SK-N-MC (cell line): Measurements from ENCODE around the gene RELN.

Experiments used
- DNase-seq: peaks from one replicate; pipeline ENCODE4 v3.0.0-alpha.2; 2011; ENCODE audit warnings: low read depth, low spot score
- H3K27ac ChIP-seq: fragments of 200-600 bp; sonication (generic); 2 replicates; pipeline ENCODE4 v1.5.1; 2016; ENCODE audit warnings: mixed run types
- H3K36me3 ChIP-seq: fragments of 200-600 bp; sonication (generic); 2 replicates; pipeline ENCODE4 v1.6.1; 2017; ENCODE audit warnings: antibody characterized with exemption, low read length, mixed read lengths; ENCODE audit not compliant: insufficient read depth
- H3K4me3 ChIP-seq: fragments of 200-600 bp; sonication (generic); 2 replicates; pipeline ENCODE4 v1.5.1; 2016
- H3K9ac ChIP-seq: fragments of 200-600 bp; sonication (generic); 2 replicates; pipeline ENCODE4 v1.8.0; 2017; ENCODE audit warnings: mixed run types, mixed read lengths; ENCODE audit not compliant: insufficient read length
- H3K9me3 ChIP-seq: fragments of 200-600 bp; sonication (generic); 2 replicates; pipeline ENCODE4 v1.6.1; 2017; ENCODE audit warnings: low read depth, mild to moderate bottlenecking, antibody characterized with exemption, low read length, moderate library complexity, mixed read lengths
- EZH2 ChIP-seq: fragments of 200-600 bp; sonication (generic); IDR thresholded peaks from one replicate; pipeline ENCODE4 v1.6.1; 2017; ENCODE audit warnings: antibody characterized with exemption
- FOXP2 ChIP-seq: optimal IDR thresholded peaks from 2 replicates; pipeline ENCODE3; 2011; ENCODE audit warnings: mild to moderate bottlenecking, moderate library complexity; ENCODE audit not compliant: insufficient read depth; ENCODE audit errors: extremely low read length, control extremely low read depth
- POLR2AphosphoS5 ChIP-seq: IDR thresholded peaks from 2 replicates; pipeline ENCODE4 v1.6.1; 2012; ENCODE audit warnings: mild to moderate bottlenecking, low read depth, low read length, borderline replicate concordance

The RELN gene

GRCh38 chr7:103772171-103772773 is 217.2 kb downstream of the RELN start:
- no peak overlapping the region for H3K9ac ChIP-seq
- no peak overlapping the region for H3K27ac ChIP-seq
- H3K4me3 ChIP-seq, result no peak overlapping the region
- H3K9me3 ChIP-seq, result no peaks in the 10 kb centered on the region
- TF ChIP-seq FOXP2 (no peak), EZH2 (no peak), POLR2AphosphoS5 (no peak)
- no peaks in the 10 kb centered on the region for H3K36me3 ChIP-seq
- DNase-seq, result no peak

GRCh38 chr7:103771294-103771693 is 218.2 kb downstream of the RELN start:
- TF ChIP-seq EZH2 (no peak), FOXP2 (no peak), POLR2AphosphoS5 (no peak)

DNA sequence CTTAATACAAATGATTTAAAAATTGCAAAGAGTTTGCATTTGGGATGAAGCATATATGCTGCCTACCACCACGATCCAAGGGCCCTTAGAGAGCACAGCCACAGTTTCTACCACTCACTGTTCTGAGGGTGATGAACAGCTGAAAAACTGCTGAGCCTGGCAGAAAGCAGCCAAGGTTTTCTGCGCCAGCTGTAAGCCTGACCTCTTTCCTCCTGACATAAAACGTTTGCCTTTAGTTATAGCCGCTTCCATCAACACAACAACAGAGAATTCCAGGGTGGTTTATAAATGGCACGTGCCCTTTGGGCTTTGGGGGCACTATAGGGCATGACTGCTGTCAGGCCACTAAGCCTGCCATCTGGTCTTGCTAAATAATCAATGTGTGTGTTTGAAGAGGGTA is 222.8 kb downstream of the RELN start:
- no peak overlapping the region for H3K9ac ChIP-seq
- no peak overlapping the region for H3K4me3 ChIP-seq
- H3K9me3 ChIP-seq, result no peaks in the 10 kb centered on the region
- no peak for DNase-seq
- TF ChIP-seq POLR2AphosphoS5, result no peak
- H3K27ac ChIP-seq, result no peak overlapping the region
- no peaks in the 10 kb centered on the region for H3K36me3 ChIP-seq

More at GRCh38 chr7:103771294-103771693, 218.2 kb downstream of the RELN start:
- H3K9me3 ChIP-seq, result no peaks in the 10 kb centered on the region
- H3K27ac ChIP-seq, result no peak overlapping the region
- no peak for DNase-seq
- H3K9ac ChIP-seq, result no peak overlapping the region
- H3K4me3 ChIP-seq, result no peak overlapping the region
- H3K36me3 ChIP-seq, result no peaks in the 10 kb centered on the region

GRCh38 chr7:103765901-103766300 is 223.6 kb downstream of the RELN start:
- DNase-seq, result no peak
- no peak overlapping the region for H3K27ac ChIP-seq
- no peaks in the 10 kb centered on the region for H3K9me3 ChIP-seq
- no peak overlapping the region for H3K4me3 ChIP-seq
- no peak overlapping the region for H3K9ac ChIP-seq
- H3K36me3 ChIP-seq, result no peaks in the 10 kb centered on the region
- TF ChIP-seq EZH2, result no peak
- no peak for TF ChIP-seq POLR2AphosphoS5

GRCh38 chr7:103764901-103765300 is 224.6 kb downstream of the RELN start:
- no peak for DNase-seq
- no peak overlapping the region for H3K9ac ChIP-seq
- TF ChIP-seq FOXP2, result no peak
- no peak for TF ChIP-seq EZH2
- TF ChIP-seq POLR2AphosphoS5, result no peak

DNA sequence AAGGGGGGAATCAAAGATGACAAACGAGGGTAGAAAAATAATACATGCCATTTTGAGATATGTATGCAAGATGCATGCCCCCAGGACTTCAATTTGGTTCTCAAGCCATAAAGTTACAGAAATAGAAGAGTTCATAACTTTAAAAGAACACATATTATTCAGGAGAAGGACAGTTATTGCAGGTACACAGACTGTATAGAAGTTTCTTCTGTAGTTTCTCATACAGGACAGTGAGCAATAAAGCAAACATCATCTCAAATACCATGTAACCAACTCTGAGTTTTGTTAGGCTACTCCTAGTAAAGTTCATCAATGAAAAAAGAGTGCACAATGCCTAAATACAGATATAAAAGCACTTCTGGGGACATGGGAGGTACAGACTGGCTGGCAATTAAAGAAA is 226.6 kb downstream of the RELN start:
- Histone ChIP-seq H3K9me3 (no peaks in the 10 kb centered on the region), H3K4me3 (no peak overlapping the region), H3K36me3 (no peaks in the 10 kb centered on the region), H3K27ac (no peak overlapping the region), H3K9ac (no peak overlapping the region)
- DNase-seq, result no peak
- TF ChIP-seq FOXP2 (no peak), POLR2AphosphoS5 (no peak), EZH2 (no peak)

More at GRCh38 chr7:103764901-103765300, 224.6 kb downstream of the RELN start:
- H3K9me3 ChIP-seq, result no peaks in the 10 kb centered on the region
- H3K27ac ChIP-seq, result no peak overlapping the region
- H3K4me3 ChIP-seq, result no peak overlapping the region
- H3K36me3 ChIP-seq, result no peaks in the 10 kb centered on the region

- TF ChIP-seq EZH2 (no peak), POLR2AphosphoS5 (no peak), FOXP2 (no peak)
- Histone ChIP-seq H3K4me3 (no peak overlapping the region), H3K36me3 (no peaks in the 10 kb centered on the region), H3K9me3 (no peaks in the 10 kb centered on the region), H3K9ac (no peak overlapping the region), H3K27ac (no peak overlapping the region)
- DNase-seq, result no peak
Observed at GRCh38 chr7:103762065-103762760, 227.2 kb downstream of the RELN start.

GRCh38 chr7:103752995-103753394 is 236.5 kb downstream of the RELN start:
- Histone ChIP-seq H3K36me3 (no peaks in the 10 kb centered on the region), H3K4me3 (no peak overlapping the region), H3K9me3 (no peaks in the 10 kb centered on the region), H3K27ac (no peak overlapping the region), H3K9ac (no peak overlapping the region)
- DNase-seq, result no peak
- TF ChIP-seq POLR2AphosphoS5 (no peak), EZH2 (no peak), FOXP2 (no peak)

DNA sequence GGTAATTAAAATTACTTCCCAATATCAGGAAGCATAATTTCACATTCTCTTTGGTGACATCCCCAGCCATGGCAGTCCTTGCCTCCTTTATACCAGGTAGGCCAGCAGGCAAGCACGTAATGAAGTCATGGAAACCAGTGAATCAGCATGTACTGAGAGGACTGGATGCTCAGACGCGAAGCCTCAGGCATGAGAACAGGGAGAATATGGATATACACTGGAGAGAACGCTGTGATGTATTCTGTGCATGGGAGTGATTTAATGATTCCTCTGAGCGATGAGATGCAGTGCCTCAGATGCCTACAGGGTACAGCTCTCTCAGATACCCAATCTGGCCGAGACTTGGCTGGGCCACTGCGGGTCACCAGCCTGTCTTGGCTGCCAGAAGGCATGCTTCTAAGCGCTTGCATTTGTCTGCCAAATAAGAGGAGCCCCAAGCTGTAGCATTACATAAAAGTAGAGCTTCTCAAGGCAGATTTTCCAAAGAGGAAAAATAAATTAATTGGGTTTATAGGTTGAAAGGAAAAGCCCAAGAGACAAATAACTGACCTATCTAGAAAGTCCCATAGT is 238.1 kb downstream of the RELN start:
- no peak for DNase-seq
- no peak for TF ChIP-seq POLR2AphosphoS5
- TF ChIP-seq FOXP2, result no peak
- TF ChIP-seq EZH2, result no peak
- no peak overlapping the region for H3K27ac ChIP-seq
- H3K4me3 ChIP-seq, result no peak overlapping the region
- no peak overlapping the region for H3K9ac ChIP-seq
- no peaks in the 10 kb centered on the region for H3K9me3 ChIP-seq
- no peaks in the 10 kb centered on the region for H3K36me3 ChIP-seq
